ENCODE results near the gene VKORC1.

GRCh38 chr16:31092330-31092729 is 2.3 kb downstream of the VKORC1 start:
- TF ChIP-seq CTCF (IDR thresholded peaks at IDR 0.05) (no peak), HOXA7 (CRISPR knock-in tag; IDR thresholded peaks at IDR 0.05) (no peak), JUNB (IDR thresholded peaks at IDR 0.05) (no peak), POLR2A (IDR thresholded peaks at IDR 0.05; ENCODE audit: low read length) (no peak), EP300 (IDR thresholded peaks at IDR 0.05) (no peak), ZC3H11A (IDR thresholded peaks at IDR 0.05) (no peak), HMGXB4 (CRISPR knock-in tag; IDR thresholded peaks at IDR 0.05; ENCODE audit: borderline replicate concordance) (no peak), TP53 (CRISPR knock-in tag; IDR thresholded peaks at IDR 0.05) (no peak), RAD21 (conservative IDR thresholded peaks at IDR 0.05 in 1 of 2, IDR thresholded peaks at IDR 0.05 in 1 of 2) (no peak), POLR2AphosphoS2 (conservative IDR thresholded peaks at IDR 0.05; ENCODE audit: low read length) (no peak), SREBF2 (IDR thresholded peaks at IDR 0.05) (no peak), RARB (CRISPR knock-in tag; IDR thresholded peaks at IDR 0.05) (no peak), MAX (IDR thresholded peaks at IDR 0.05) (no peak)
